ENCODE data around the gene NRG3. TPM values are rescaled to one million over a fixed set of nuclear protein-coding genes. Genes with fewer than 3 reads are reported as not detected.

NRG3 gene
- total RNA-seq, 4 donors from 2014 or later = 0.20 to 1.1 (median 0.84) TPM; not detected in 1

DNA sequence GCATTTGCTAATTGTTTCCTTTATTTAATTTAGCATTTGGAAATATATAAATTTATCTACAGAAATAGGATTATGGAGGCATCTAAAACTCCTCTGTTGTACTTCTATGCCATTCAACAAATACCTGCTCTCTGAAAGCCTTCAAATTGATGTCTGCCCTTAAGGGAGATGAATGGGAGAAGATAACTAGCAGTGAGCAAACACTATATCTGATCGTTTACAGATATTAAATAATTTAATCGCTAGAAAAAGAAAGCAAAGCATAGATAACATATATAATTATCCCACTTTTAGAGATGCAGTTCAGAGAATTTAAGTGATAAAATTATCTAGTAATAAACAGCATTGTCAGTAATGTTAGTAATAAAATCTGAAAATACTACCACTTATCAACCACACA, 524.9 kb downstream of the NRG3 start:
- Histone ChIP-seq H3K36me3 (no peaks in the 10 kb centered on the region), H3K27me3 (no peaks in the 10 kb centered on the region), H3K27ac (no peak overlapping the region), H3K4me3 (no peak overlapping the region), H3K9me3 (no peaks in the 10 kb centered on the region), H3K4me1 (no peaks in the 10 kb centered on the region)
- TF ChIP-seq EP300 (IDR thresholded peaks at IDR 0.05) (no peak), POLR2A (IDR thresholded peaks at IDR 0.05) (no peak)
- TF ChIP-seq, protein P1, sequence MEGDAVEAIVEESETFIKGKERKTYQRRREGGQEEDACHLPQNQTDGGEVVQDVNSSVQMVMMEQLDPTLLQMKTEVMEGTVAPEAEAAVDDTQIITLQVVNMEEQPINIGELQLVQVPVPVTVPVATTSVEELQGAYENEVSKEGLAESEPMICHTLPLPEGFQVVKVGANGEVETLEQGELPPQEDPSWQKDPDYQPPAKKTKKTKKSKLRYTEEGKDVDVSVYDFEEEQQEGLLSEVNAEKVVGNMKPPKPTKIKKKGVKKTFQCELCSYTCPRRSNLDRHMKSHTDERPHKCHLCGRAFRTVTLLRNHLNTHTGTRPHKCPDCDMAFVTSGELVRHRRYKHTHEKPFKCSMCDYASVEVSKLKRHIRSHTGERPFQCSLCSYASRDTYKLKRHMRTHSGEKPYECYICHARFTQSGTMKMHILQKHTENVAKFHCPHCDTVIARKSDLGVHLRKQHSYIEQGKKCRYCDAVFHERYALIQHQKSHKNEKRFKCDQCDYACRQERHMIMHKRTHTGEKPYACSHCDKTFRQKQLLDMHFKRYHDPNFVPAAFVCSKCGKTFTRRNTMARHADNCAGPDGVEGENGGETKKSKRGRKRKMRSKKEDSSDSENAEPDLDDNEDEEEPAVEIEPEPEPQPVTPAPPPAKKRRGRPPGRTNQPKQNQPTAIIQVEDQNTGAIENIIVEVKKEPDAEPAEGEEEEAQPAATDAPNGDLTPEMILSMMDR (IDR thresholded peaks at IDR 0.05) = no peak
- WGBS, 2 donors = 82 to 89% methylated on average over 2 of the region's 2 CpGs
- DNase-seq (ENCODE audit: low spot score in 2 of 2) = no peak

DNA sequence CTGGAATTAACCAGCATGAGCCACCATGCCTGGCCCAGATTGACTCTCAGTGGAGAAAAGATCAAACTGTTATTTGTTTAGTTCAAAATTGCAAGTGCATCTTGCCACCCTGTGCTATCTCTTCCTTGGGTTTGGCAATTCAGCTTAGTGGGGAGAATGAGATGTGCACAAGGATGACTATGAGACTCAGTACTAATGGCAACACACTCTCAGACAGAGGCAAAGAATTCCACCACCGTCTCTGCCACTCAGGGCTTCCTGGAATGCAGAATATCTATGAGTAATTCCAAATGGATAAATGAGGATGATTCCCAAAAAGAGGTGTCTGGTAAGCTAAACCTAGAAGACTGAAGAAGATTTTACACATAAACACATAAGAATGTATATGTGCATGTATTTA, 525.8 kb downstream of the NRG3 start:
- TF ChIP-seq POLR2A (IDR thresholded peaks at IDR 0.05) (no peak), EP300 (IDR thresholded peaks at IDR 0.05) (no peak)
- TF ChIP-seq, protein P1 (IDR thresholded peaks at IDR 0.05) = no peak
- Histone ChIP-seq H3K27ac (no peak overlapping the region), H3K36me3 (no peaks in the 10 kb centered on the region), H3K9me3 (no peaks in the 10 kb centered on the region), H3K4me1 (no peaks in the 10 kb centered on the region), H3K4me3 (no peak overlapping the region), H3K27me3 (no peaks in the 10 kb centered on the region)
- DNase-seq (ENCODE audit: low spot score in 2 of 2) = no peak
- WGBS, 2 donors = 41 to 47% methylated on average over 1 of the region's 1 CpG

DNA sequence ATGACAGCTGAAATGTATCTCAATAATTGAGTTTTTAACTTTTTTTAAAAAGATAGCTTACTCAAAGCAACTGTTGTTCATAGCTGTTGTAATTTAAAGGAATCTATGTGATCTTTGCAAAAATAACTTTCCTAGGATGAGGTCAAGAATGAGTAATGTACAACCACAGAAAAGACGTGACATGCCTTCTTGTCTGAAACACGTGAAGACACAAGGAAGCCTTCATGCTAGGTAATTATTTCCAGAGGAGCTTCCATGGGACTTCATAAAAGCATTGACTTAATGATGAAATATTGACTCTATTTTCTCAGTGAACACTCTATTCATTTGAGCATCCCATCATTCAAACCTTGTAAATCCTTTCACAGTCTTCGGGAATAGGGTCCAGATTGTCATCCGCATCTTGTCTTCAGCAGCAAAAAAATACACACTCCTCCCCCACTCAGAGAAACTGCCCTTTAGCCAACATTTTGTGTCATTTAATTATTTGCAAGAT, 528.0 kb downstream of the NRG3 start:
- Histone ChIP-seq H3K27me3 (no peaks in the 10 kb centered on the region), H3K9me3 (no peaks in the 10 kb centered on the region), H3K4me1 (no peaks in the 10 kb centered on the region), H3K36me3 (no peaks in the 10 kb centered on the region), H3K27ac (no peak overlapping the region), H3K4me3 (no peak overlapping the region)
- TF ChIP-seq POLR2A (IDR thresholded peaks at IDR 0.05) = no peak
- no peak for TF ChIP-seq EP300 (IDR thresholded peaks at IDR 0.05)
- TF ChIP-seq, protein P1 (IDR thresholded peaks at IDR 0.05) = no peak
- WGBS, 2 donors = 33 to 40% methylated on average over 4 of the region's 4 CpGs
- DNase-seq (ENCODE audit: low spot score in 2 of 2) = no peak

DNA sequence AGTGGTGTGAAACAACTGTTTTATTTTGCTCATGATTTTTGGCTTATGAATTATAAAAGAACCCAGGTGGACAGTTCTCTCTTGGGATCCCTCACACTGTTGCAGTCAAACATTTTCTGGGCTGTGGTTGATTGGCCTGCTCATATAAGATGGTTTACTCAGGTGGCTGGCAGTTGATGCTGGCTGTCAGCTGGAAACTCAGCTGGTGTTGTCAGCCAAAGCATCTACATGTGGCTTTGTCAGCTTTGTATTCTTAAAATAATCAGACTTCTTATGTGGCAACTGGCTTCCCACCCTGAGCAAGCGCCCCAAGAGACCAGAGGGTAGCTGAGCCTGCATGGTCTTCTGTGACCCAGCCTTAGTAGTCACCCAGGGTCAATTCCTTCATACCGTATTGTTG, 534.7 kb downstream of the NRG3 start:
- peaks cover 0 to 7% (median 0%) of the 10 kb centered on the region in 4 donors for H3K9me3 ChIP-seq
- no peak overlapping the region for H3K4me3 ChIP-seq
- peak; percentile 7 to 18 for DNase-seq (ENCODE audit: low spot score in 2 of 2)
- no peaks in the 10 kb centered on the region for H3K36me3 ChIP-seq
- no peaks in the 10 kb centered on the region for H3K4me1 ChIP-seq
- TF ChIP-seq, protein P1 (IDR thresholded peaks at IDR 0.05) = no peak
- no peak for TF ChIP-seq EP300 (IDR thresholded peaks at IDR 0.05)
- no peaks in the 10 kb centered on the region for H3K27me3 ChIP-seq
- no peak overlapping the region for H3K27ac ChIP-seq
- 49 to 51% methylated on average over 2 of the region's 2 CpGs for WGBS, 2 donors

DNA sequence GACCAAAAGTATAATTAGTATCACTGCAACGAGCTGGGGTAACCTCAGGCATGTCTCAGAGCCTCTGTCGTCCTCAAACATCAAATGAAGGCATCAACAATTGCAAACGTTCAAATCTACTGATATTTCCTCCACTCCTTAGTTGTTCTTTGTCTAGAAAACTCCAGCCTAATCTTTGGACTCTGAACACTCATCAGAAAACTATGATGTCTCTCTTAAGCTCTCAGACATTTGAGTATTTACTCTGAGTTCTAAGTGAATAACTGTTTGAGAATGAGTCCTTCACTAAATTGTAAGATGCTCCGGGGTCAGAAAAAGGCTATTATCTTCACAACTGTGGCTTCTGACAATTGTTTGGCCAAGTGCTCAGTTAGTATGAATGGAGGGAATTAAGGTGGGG, 536.4 kb downstream of the NRG3 start:
- Histone ChIP-seq H3K27ac (no peak overlapping the region), H3K27me3 (no peaks in the 10 kb centered on the region), H3K9me3 (peaks cover 0 to 7% (median 0%) of the 10 kb centered on the region in 4 donors), H3K4me1 (no peaks in the 10 kb centered on the region), H3K36me3 (no peaks in the 10 kb centered on the region), H3K4me3 (no peak overlapping the region)
- no peak for DNase-seq (ENCODE audit: low spot score in 2 of 2)
- WGBS, 2 donors = 50 to 61% methylated on average over 4 of the region's 4 CpGs
- TF ChIP-seq, protein P1 (IDR thresholded peaks at IDR 0.05) = no peak
- TF ChIP-seq EP300 (IDR thresholded peaks at IDR 0.05) (no peak), POLR2A (IDR thresholded peaks at IDR 0.05) (no peak)

Measured in tibial nerve (tissue), 4 donors.